GM21576 (cell line): ENCODE results near the gene UBE4A.
"Not testable (repeated sequence)": the region's sequence is repeated elsewhere in the genome, so short reads cannot be mapped to it uniquely, and the experiment has no call there.

ENCODE experiments used
- ATAC-seq: cut with Tn5 transposase; IDR thresholded peaks from one replicate; pipeline ENCODE4 v1.9.1; 2021; ENCODE audit warnings: mild to moderate bottlenecking, moderate library complexity; ENCODE audit not compliant: unreplicated experiment

The UBE4A gene

GRCh38 chr11:118398791-118399559 lies 39.6 kb downstream of the UBE4A start:
- peak; percentile 48 for ATAC-seq

GRCh38 chr11:118401151-118401879 lies 41.9 kb downstream of the UBE4A start, which contains the start of gene ATP5MG:
TSS of gene ATP5MG (plus strand) at chr11:118401606. CDS start at chr11:118401666, 60 bp downstream.
- peak; percentile 52 for ATAC-seq

GRCh38 chr11:118401880-118402590 lies 42.6 kb downstream of the UBE4A start:
- peak; percentile 19 for ATAC-seq

- ATAC-seq: not testable (repeated sequence)
These were observed 43.2 kb downstream of the UBE4A start for GRCh38 chr11:118402594-118402993.

- no peak for ATAC-seq
These were observed 47.3 kb downstream of the UBE4A start for GRCh38 chr11:118406599-118407166.

GRCh38 chr11:118410055-118410745 lies 50.8 kb downstream of the UBE4A start:
- no peak for ATAC-seq

GRCh38 chr11:118411530-118411929 lies 52.1 kb downstream of the UBE4A start:
- ATAC-seq: no peak

- ATAC-seq: no peak
These were observed 53.5 kb downstream of the UBE4A start for GRCh38 chr11:118412921-118413320.

GRCh38 chr11:118415062-118415738 lies 55.8 kb downstream of the UBE4A start:
- no peak for ATAC-seq

GRCh38 chr11:118415739-118416068 lies 56.3 kb downstream of the UBE4A start:
- no peak for ATAC-seq

- not testable (repeated sequence) for ATAC-seq
These were observed 57.5 kb downstream of the UBE4A start for GRCh38 chr11:118416900-118417299.

GRCh38 chr11:118417801-118418200 lies 58.4 kb downstream of the UBE4A start:
- no peak for ATAC-seq

GRCh38 chr11:118418766-118419165 lies 59.4 kb downstream of the UBE4A start:
- no peak for ATAC-seq

- no peak for ATAC-seq
These were observed 68.3 kb downstream of the UBE4A start for GRCh38 chr11:118427707-118428106.

GRCh38 chr11:118430956-118431355 lies 71.6 kb downstream of the UBE4A start:
- ATAC-seq: no peak

- ATAC-seq: no peak
These were observed 74.7 kb downstream of the UBE4A start for GRCh38 chr11:118434123-118434552.

- ATAC-seq: no peak
These were observed 75.3 kb downstream of the UBE4A start for GRCh38 chr11:118434553-118435289.

GRCh38 chr11:118435290-118435892 lies 76.0 kb downstream of the UBE4A start:
- peak; percentile 25 for ATAC-seq
